ENCODE data around the gene ZNF428. TPM values are rescaled to one million over a fixed set of nuclear protein-coding genes. Genes with fewer than 3 reads are reported as not detected.

The ZNF428 gene
- total RNA-seq, 1 donor from 2014 or later = 18.5 TPM

DNA sequence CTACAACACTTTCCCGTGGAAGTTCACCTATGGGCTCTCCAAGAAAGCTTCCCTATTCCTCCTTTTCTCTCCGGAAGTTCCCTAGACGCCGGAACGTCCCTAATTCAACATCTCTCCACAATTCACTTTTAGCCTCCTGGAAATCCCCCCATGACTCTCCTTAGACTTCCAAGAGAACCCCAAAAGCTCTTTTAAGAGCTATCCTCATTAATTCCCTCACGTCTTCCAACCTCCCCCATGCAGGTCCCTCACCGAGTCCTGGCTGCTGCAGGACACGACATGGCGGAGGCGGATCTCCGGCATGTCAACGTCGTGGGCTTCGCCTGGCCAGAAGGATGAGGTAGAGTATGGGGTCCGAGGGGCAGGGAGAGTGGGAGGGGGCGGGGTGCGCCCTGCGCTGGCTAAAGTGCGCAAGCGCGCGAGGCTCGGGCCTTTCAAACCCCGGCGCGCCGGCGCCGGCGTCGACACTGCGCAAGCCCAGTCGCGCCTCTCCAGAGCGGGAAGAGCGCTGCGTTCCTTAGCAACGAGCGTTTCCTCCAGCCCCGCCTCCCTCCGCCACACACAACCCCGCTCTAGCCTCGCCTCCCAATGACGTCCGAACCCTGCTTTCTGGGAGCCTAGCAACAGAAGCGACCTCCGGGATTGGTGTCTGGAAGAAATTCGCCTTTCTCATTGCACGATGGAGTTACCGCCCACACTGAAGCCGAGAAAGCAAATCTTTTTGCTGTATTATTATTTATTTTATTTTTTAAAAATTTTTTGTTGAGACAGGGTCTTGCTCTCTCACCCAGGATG lies 44.1 kb downstream of the ZNF428 start, which contains the start of the genes PINLYP and XRCC1:
Gene PINLYP, plus strand, starts transcription at position 646 of the 795 bp plus-strand sequence. CDS start 1,391 bp downstream, outside the sequence.
Gene XRCC1, minus strand, starts transcription at position 372 of the 795 bp plus-strand sequence. Its CDS starts 69 bp downstream, at position 303.
- H3K27ac Mint-ChIP-seq = peak within 1 kb of the TSS; percentile 98
- H3K79me2 ChIP-seq (ENCODE audit: low read depth) = peaks cover 51% of the 10 kb centered on the region
- H2AFZ ChIP-seq (replicated peaks) = peak within 1 kb of the TSS; percentile 59
- H4K20me1 ChIP-seq (ENCODE audit: low read depth) = no peaks in the 10 kb centered on the region
- peaks cover 9% of the 10 kb centered on the region for H3K4me1 ChIP-seq
- H3K36me3 Mint-ChIP-seq = peaks cover 16% of the 10 kb centered on the region
- DNase-seq (ENCODE audit: low spot score) = peak; percentile 99
- peak within 1 kb of the TSS; percentile 87 for H3K9ac ChIP-seq
- peak within 1 kb of the TSS; percentile 30 for H3K27ac ChIP-seq
- H3F3A ChIP-seq (ENCODE audit: low read depth) = peaks cover 7% of the 10 kb centered on the region
- no peaks in the 10 kb centered on the region for H3K36me3 ChIP-seq
- peaks cover 2% of the 10 kb centered on the region for H3K9me3 Mint-ChIP-seq
- H3K4me1 Mint-ChIP-seq = peaks cover 46% of the 10 kb centered on the region
- peak within 1 kb of the TSS; percentile 94 for H3K4me3 Mint-ChIP-seq
- H3K4me2 ChIP-seq = peak within 1 kb of the TSS; percentile 82
- no peaks in the 10 kb centered on the region for H3K9me3 ChIP-seq (ENCODE audit: low read depth)
- H3K4me3 ChIP-seq = peak within 1 kb of the TSS; percentile 82
- TF ChIP-seq, protein P1, sequence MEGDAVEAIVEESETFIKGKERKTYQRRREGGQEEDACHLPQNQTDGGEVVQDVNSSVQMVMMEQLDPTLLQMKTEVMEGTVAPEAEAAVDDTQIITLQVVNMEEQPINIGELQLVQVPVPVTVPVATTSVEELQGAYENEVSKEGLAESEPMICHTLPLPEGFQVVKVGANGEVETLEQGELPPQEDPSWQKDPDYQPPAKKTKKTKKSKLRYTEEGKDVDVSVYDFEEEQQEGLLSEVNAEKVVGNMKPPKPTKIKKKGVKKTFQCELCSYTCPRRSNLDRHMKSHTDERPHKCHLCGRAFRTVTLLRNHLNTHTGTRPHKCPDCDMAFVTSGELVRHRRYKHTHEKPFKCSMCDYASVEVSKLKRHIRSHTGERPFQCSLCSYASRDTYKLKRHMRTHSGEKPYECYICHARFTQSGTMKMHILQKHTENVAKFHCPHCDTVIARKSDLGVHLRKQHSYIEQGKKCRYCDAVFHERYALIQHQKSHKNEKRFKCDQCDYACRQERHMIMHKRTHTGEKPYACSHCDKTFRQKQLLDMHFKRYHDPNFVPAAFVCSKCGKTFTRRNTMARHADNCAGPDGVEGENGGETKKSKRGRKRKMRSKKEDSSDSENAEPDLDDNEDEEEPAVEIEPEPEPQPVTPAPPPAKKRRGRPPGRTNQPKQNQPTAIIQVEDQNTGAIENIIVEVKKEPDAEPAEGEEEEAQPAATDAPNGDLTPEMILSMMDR (IDR thresholded peaks at IDR 0.05) = no peak
- H3K27me3 ChIP-seq = no peaks in the 10 kb centered on the region
- H3K27me3 Mint-ChIP-seq (ENCODE audit: insufficient read depth, low read depth) = no peaks in the 10 kb centered on the region

DNA sequence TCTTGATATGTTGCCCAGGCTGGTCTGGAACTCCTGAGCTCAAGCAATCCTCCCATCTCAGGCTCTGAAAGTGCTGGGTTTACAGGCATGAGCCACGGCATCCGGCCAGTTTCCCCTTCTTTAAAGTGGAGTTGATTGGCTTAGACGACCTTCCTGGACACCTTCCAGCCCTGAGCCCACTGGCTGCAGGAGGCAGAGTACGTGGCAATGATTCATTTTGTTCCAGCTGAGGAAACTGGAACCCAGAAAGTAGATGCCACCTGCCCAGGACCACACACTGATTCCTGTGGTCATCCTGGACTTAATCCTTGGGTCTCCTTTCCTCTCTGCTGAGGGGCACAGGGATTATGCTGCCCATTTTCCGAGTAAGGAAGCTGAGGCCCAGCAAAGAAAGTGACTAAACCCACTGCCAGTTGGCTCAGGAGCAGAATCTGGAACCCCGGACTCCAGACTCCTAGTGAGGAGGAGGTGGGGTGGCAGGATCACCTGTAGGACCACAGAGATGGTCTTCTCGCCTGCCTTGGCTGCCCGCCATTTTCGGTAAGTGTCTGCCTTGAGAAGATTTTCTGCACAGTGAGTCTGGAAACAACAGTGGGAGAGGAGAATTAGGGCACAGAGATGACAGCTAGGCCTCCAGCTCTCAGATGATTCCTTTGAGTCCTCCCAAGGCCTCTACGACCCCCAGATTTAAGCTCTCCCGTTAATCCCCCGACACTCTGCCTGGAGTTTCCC lies 44.8 kb downstream of the ZNF428 start:
- Histone ChIP-seq H4K20me1 (ENCODE audit: low read depth) (no peaks in the 10 kb centered on the region), H3K4me1 (peaks cover 9% of the 10 kb centered on the region), H3K9me3 (ENCODE audit: low read depth) (no peaks in the 10 kb centered on the region), H3K36me3 (no peaks in the 10 kb centered on the region), H3F3A (ENCODE audit: low read depth) (peaks cover 7% of the 10 kb centered on the region), H3K27me3 (no peaks in the 10 kb centered on the region), H3K4me3 (peak overlapping the region; percentile 82), H2AFZ (replicated peaks) (peak overlapping the region; percentile 59), H3K27ac (no peak overlapping the region), H3K79me2 (ENCODE audit: low read depth) (peaks cover 52% of the 10 kb centered on the region), H3K9ac (peak overlapping the region; percentile 87), H3K4me2 (peak overlapping the region; percentile 82)
- H3K27me3 Mint-ChIP-seq (ENCODE audit: insufficient read depth, low read depth) = no peaks in the 10 kb centered on the region
- peaks cover 40% of the 10 kb centered on the region for H3K4me1 Mint-ChIP-seq
- peak overlapping the region; percentile 94 for H3K4me3 Mint-ChIP-seq
- peaks cover 22% of the 10 kb centered on the region for H3K36me3 Mint-ChIP-seq
- peak overlapping the region; percentile 98 for H3K27ac Mint-ChIP-seq
- H3K9me3 Mint-ChIP-seq = peaks cover 2% of the 10 kb centered on the region
- TF ChIP-seq EZH2 (IDR thresholded peaks at IDR 0.05) = no peak
- TF ChIP-seq, protein P1 (IDR thresholded peaks at IDR 0.05) = no peak
- no peak for TF ChIP-seq EZH2phosphoT487 (IDR thresholded peaks at IDR 0.05)
- peak; percentile 38 for DNase-seq (ENCODE audit: low spot score)

DNA sequence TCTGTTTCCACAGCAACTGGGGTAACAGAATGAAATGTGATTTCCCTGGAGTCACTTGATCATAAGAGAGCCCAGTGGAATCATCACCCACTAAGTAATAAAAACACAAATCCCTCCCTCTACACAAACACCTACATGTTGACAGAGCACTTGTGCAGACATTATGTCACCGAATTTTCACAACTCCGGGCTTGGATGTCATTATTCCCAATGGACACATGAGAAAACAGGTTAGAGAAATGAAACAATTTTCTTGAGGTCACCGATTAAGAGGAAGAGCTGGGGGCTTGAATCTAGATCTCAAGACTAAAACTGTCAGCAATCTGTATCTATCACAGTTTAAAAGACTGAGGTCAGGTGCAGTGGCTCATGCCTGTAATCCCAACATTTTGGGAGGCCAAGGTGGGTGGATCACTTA lies 47.2 kb downstream of the ZNF428 start:
- peak overlapping the region; percentile 62 for H3K27ac Mint-ChIP-seq
- H3F3A ChIP-seq (ENCODE audit: low read depth) = peaks cover 7% of the 10 kb centered on the region
- no peaks in the 10 kb centered on the region for H3K27me3 ChIP-seq
- no peak overlapping the region for H3K4me2 ChIP-seq
- H3K36me3 Mint-ChIP-seq = peaks cover 22% of the 10 kb centered on the region
- H3K27me3 Mint-ChIP-seq (ENCODE audit: insufficient read depth, low read depth) = no peaks in the 10 kb centered on the region
- H3K4me3 ChIP-seq = no peak overlapping the region
- TF ChIP-seq, protein P1 (IDR thresholded peaks at IDR 0.05) = no peak
- TF ChIP-seq EZH2 (IDR thresholded peaks at IDR 0.05) = no peak
- TF ChIP-seq EZH2phosphoT487 (IDR thresholded peaks at IDR 0.05) = no peak
- H3K9ac ChIP-seq = no peak overlapping the region
- no peaks in the 10 kb centered on the region for H3K9me3 Mint-ChIP-seq
- peaks cover 32% of the 10 kb centered on the region for H3K4me1 Mint-ChIP-seq
- no peaks in the 10 kb centered on the region for H4K20me1 ChIP-seq (ENCODE audit: low read depth)
- H3K9me3 ChIP-seq (ENCODE audit: low read depth) = no peaks in the 10 kb centered on the region
- H3K27ac ChIP-seq = no peak overlapping the region
- peaks cover 9% of the 10 kb centered on the region for H3K4me1 ChIP-seq
- no peak for DNase-seq (ENCODE audit: low spot score)
- H3K36me3 ChIP-seq = no peaks in the 10 kb centered on the region
- H3K4me3 Mint-ChIP-seq = no peak overlapping the region
- H3K79me2 ChIP-seq (ENCODE audit: low read depth) = peaks cover 46% of the 10 kb centered on the region
- H2AFZ ChIP-seq (replicated peaks) = no peak overlapping the region

Measured in neural progenitor cell (in vitro differentiated cells).